Liver (tissue), 9 donors: ENCODE results near the gene TIMP3. TPM values are rescaled to one million over a fixed set of nuclear protein-coding genes. Genes with fewer than 3 reads are reported as not detected.

ENCODE experiments used
- DNase-seq: peaks from one replicate; pipeline ENCODE4 v3.0.0-alpha.2; 2017; ENCODE audit warnings: low spot score
- H3K27ac ChIP-seq, 2 donors: one replicate each; pipeline ENCODE4 v1.7.0; 2013; ENCODE audit warnings: inconsistent platforms in 2 of 2, low read length in 2 of 2, control low read depth in 1 of 2, low read depth in 1 of 2, mild to moderate bottlenecking in 1 of 2
- H3K27me3 ChIP-seq, 4 donors: one replicate each; pipeline versions ENCODE4 v1.6.1 to v1.7.0; 2013; ENCODE audit warnings: low read length in 3 of 4, inconsistent platforms in 1 of 4, mild to moderate bottlenecking in 1 of 4, moderate library complexity in 1 of 4; ENCODE audit not compliant: control insufficient read depth in 4 of 4, insufficient read depth in 4 of 4
- H3K36me3 ChIP-seq, 4 donors: one replicate each; pipeline versions ENCODE4 v1.6.1 to v1.7.0; 2013; ENCODE audit warnings: low read length in 3 of 4, mild to moderate bottlenecking in 3 of 4, low read depth in 1 of 4, moderate library complexity in 1 of 4; ENCODE audit not compliant: control insufficient read depth in 4 of 4, insufficient read depth in 3 of 4
- H3K4me1 ChIP-seq, 4 donors: one replicate each; pipeline versions ENCODE4 v1.6.1 to v1.7.0; 2013; ENCODE audit warnings: low read length in 3 of 4, mild to moderate bottlenecking in 3 of 4, moderate library complexity in 1 of 4; ENCODE audit not compliant: control insufficient read depth in 4 of 4, insufficient read depth in 4 of 4
- H3K4me3 ChIP-seq, 3 donors: one replicate each; pipeline versions ENCODE4 v1.6.1 to v1.7.0; 2013; ENCODE audit warnings: low read length in 3 of 3, control low read depth in 1 of 3, low read depth in 1 of 3, mild to moderate bottlenecking in 1 of 3
- H3K9ac ChIP-seq, 2 donors: one replicate each; pipeline ENCODE4 v1.7.0; 2013; ENCODE audit warnings: low read length in 2 of 2, mild to moderate bottlenecking in 2 of 2, moderate library complexity in 2 of 2, control low read depth in 1 of 2, low read depth in 1 of 2
- H3K9me3 ChIP-seq, 4 donors: one replicate each; pipeline versions ENCODE4 v1.6.1 to v1.7.0; 2013; ENCODE audit warnings: low read length in 3 of 4; ENCODE audit not compliant: control insufficient read depth in 4 of 4
- ATF3 ChIP-seq: IDR thresholded peaks from 2 replicates; pipeline ENCODE4 v1.6.1; 2016; ENCODE audit warnings: antibody characterized with exemption
- CTCF ChIP-seq: fragments of 150-350 bp; IDR thresholded peaks from 2 replicates; pipeline ENCODE4 v1.5.1; 2017; ENCODE audit warnings: improper control_type of control experiment, low read depth, low read length; ENCODE audit not compliant: missing input control
- EGR1 ChIP-seq, 2 donors: IDR thresholded peaks; 2 replicates each; pipeline ENCODE4 v1.6.1; 2016 to 2018; ENCODE audit warnings: antibody characterized with exemption in 2 of 2, low read depth in 2 of 2
- FOXA1 ChIP-seq: IDR thresholded peaks from 2 replicates; pipeline ENCODE4 v1.6.1; 2016; ENCODE audit warnings: antibody characterized with exemption
- FOXA2 ChIP-seq: IDR thresholded peaks from 2 replicates; pipeline ENCODE4 v1.6.1; 2016; ENCODE audit warnings: antibody characterized with exemption
- GABPA ChIP-seq, 2 donors: IDR thresholded peaks in 1 of 2; conservative IDR thresholded peaks in 1 of 2; 2 replicates each; pipeline ENCODE4 v1.6.1; 2016; ENCODE audit warnings: antibody characterized with exemption in 2 of 2, mild to moderate bottlenecking in 1 of 2, moderate library complexity in 1 of 2
- HNF4G ChIP-seq: IDR thresholded peaks from 2 replicates; pipeline ENCODE4 v1.6.1; 2016; ENCODE audit warnings: antibody characterized with exemption
- JUND ChIP-seq, 2 donors: IDR thresholded peaks; 2 replicates each; pipeline ENCODE4 v1.6.1; 2016; ENCODE audit warnings: antibody characterized with exemption in 2 of 2
- MAX ChIP-seq: IDR thresholded peaks from 2 replicates; pipeline ENCODE4 v1.6.1; 2016; ENCODE audit warnings: antibody characterized with exemption
- NR2F2 ChIP-seq: IDR thresholded peaks from 2 replicates; pipeline ENCODE4 v1.6.1; 2016; ENCODE audit warnings: antibody characterized with exemption
- RAD21 ChIP-seq, 2 donors: IDR thresholded peaks; 2 replicates each; pipeline ENCODE4 v1.6.1; 2016; ENCODE audit warnings: antibody characterized with exemption in 2 of 2, mild to moderate bottlenecking in 2 of 2
- REST ChIP-seq: IDR thresholded peaks from 2 replicates; pipeline ENCODE4 v1.6.1; 2016; ENCODE audit warnings: antibody characterized with exemption, mild to moderate bottlenecking
- RXRA ChIP-seq, 2 donors: IDR thresholded peaks; 2 replicates each; pipeline ENCODE4 v1.6.1; 2017 to 2018; ENCODE audit warnings: antibody characterized with exemption in 2 of 2, mild to moderate bottlenecking in 1 of 2
- SP1 ChIP-seq: IDR thresholded peaks from 2 replicates; pipeline ENCODE4 v1.6.1; 2018; ENCODE audit warnings: antibody characterized with exemption, mild to moderate bottlenecking
- YY1 ChIP-seq: IDR thresholded peaks from 2 replicates; pipeline ENCODE4 v1.6.1; 2016; ENCODE audit warnings: antibody characterized with exemption, mild to moderate bottlenecking
- WGBS: extraction: QIAGEN DNeasy Blood & Tissue Kit; methylation state at CpG from one replicate; pipeline ENCODE4 v1.1.7; 2013; 5-methylcytosine and 5-hydroxymethylcytosine counted together
- polyA plus RNA-seq, 2 donors: library from polyadenylated mRNA; stranded (reverse) in 1 of 2; unstranded in 1 of 2; fragments of 200-250 nt in 1 of 2; fragments of >200 nt in 1 of 2; fragmentation: Nextera tagmentation in 1 of 2; extraction: Ambion mirVana in 1 of 2; gene quantifications; one replicate each; pipeline versions ENCODE4 v1.2.1 to v1.2.3, GENCODE V29; 2013 to 2015
- total RNA-seq, 2 donors: library from RNA; depleted of rRNA; stranded (reverse); fragments of >200 nt; gene quantifications; one replicate each; pipeline ENCODE4 v1.2.3, GENCODE V29; 2014
- TF ChIP-seq, protein P1 (sequence below): IDR thresholded peaks from 2 replicates; pipeline ENCODE4 v1.6.1; 2016; ENCODE audit warnings: antibody characterized with exemption
- donor health status: healthy.
- donor health status: healthy.
- donor health status: healthy.
- donor health status: healthy.
- donor health status: healthy.

TIMP3 gene
- total and polyA plus RNA-seq, 4 donors: 28.0 to 44.0 (median 31.2) TPM

DNA sequence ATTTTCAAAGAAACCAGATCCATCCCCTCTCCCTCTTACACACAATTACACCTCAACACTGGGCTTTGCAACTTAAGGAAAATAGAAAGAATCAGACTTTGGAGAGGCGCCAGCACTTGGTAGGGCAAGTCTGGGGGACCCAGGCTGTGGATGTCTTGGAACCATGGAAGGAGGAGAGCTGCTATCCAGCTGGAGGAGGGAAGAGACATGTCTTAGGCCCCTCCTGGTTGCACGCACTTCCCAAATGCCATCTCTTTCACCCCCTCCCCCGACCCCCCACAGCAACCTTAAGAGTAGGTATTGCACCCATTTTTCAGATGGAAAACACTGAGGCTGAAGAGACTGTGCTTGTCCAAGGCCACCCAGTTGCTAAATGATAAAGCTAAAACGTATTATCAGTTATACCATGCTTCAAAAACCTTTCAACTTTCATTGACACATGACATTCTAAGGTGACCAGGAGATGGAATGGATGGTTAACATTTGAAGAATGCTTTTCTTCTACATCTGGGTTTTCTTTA, 3.9 kb downstream of the TIMP3 start:
- H3K4me1 ChIP-seq: peaks cover 3 to 52% (median 35%) of the 10 kb centered on the region in 4 donors
- H3K27me3 ChIP-seq: no peaks in the 10 kb centered on the region
- TF ChIP-seq NR2F2 (no peak), ATF3 (no peak)
- H3K9me3 ChIP-seq: no peaks in the 10 kb centered on the region
- WGBS: 89% methylated on average over 4 of the region's 4 CpGs
- H3K36me3 ChIP-seq: no peaks in the 10 kb centered on the region
- H3K9ac ChIP-seq: no peak overlapping the region
- no peak overlapping the region for H3K4me3 ChIP-seq
- DNase-seq: no peak
- no peak overlapping the region for H3K27ac ChIP-seq

- Histone ChIP-seq H3K4me1 (peaks cover 3 to 48% (median 33%) of the 10 kb centered on the region in 4 donors), H3K27me3 (no peaks in the 10 kb centered on the region), H3K4me3 (no peak overlapping the region), H3K27ac (no peak overlapping the region), H3K9me3 (no peaks in the 10 kb centered on the region), H3K36me3 (no peaks in the 10 kb centered on the region), H3K9ac (no peak overlapping the region)
- WGBS: 79% methylated on average over 2 of the region's 2 CpGs
- TF ChIP-seq RAD21 (IDR thresholded peaks at IDR 0.05) (no peak), FOXA2 (no peak), RXRA (IDR thresholded peaks at IDR 0.05) (no peak), NR2F2 (no peak), JUND (IDR thresholded peaks at IDR 0.05) (no peak), HNF4G (no peak), GABPA (IDR thresholded peaks at IDR 0.05 in 1 of 2, conservative IDR thresholded peaks at IDR 0.05 in 1 of 2) (no peak), SP1 (no peak), ATF3 (no peak), MAX (no peak), CTCF (no peak), FOXA1 (no peak)
- TF ChIP-seq, protein P1, sequence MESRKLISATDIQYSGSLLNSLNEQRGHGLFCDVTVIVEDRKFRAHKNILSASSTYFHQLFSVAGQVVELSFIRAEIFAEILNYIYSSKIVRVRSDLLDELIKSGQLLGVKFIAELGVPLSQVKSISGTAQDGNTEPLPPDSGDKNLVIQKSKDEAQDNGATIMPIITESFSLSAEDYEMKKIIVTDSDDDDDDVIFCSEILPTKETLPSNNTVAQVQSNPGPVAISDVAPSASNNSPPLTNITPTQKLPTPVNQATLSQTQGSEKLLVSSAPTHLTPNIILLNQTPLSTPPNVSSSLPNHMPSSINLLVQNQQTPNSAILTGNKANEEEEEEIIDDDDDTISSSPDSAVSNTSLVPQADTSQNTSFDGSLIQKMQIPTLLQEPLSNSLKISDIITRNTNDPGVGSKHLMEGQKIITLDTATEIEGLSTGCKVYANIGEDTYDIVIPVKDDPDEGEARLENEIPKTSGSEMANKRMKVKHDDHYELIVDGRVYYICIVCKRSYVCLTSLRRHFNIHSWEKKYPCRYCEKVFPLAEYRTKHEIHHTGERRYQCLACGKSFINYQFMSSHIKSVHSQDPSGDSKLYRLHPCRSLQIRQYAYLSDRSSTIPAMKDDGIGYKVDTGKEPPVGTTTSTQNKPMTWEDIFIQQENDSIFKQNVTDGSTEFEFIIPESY: no peak
- DNase-seq: no peak
Measured at GRCh38 chr22:32806296-32806695, 4.8 kb downstream of the TIMP3 start.

DNA sequence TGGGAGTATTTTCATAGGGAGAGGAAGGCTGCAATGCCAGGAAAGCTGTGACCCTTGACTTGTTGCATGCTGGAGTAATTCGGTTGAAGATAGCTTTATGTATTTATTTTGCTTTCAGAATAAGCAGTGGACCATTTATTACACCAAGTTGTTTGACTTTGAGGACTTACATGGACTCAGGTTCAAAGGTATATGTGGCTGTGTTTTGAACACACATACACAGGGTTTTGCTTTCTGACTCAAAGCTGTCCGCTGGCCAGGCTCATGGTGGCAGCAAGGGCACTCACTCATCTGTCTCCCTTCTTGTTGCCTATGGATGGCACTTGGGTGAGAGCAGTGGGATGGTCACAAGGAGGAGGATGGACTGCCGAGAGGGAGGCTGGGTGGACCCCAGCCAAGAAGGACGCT, 6.5 kb downstream of the TIMP3 start:
- no peaks in the 10 kb centered on the region for H3K27me3 ChIP-seq
- H3K9me3 ChIP-seq: no peaks in the 10 kb centered on the region
- no peak for DNase-seq
- H3K4me3 ChIP-seq: no peak overlapping the region
- peak overlapping the region; percentile 42 to 48 for H3K27ac ChIP-seq
- no peak overlapping the region for H3K9ac ChIP-seq
- H3K36me3 ChIP-seq: no peaks in the 10 kb centered on the region
- peaks cover 3 to 32% (median 23%) of the 10 kb centered on the region in 4 donors for H3K4me1 ChIP-seq
- 27% methylated on average over 4 of the region's 4 CpGs for WGBS
- TF ChIP-seq REST: peak; percentile 79
- TF ChIP-seq, protein P1: peak; percentile 78
- no peak for TF ChIP-seq ATF3
- peak; percentile 84 for TF ChIP-seq YY1
- TF ChIP-seq GABPA (IDR thresholded peaks at IDR 0.05 in 1 of 2, conservative IDR thresholded peaks at IDR 0.05 in 1 of 2): no peak
- peak; percentile 88 to 93 for TF ChIP-seq RXRA (IDR thresholded peaks at IDR 0.05)
- peak; percentile 90 for TF ChIP-seq NR2F2
- TF ChIP-seq FOXA1: peak; percentile 77
- TF ChIP-seq HNF4G: peak; percentile 95
- peak; percentile 95 for TF ChIP-seq SP1
- TF ChIP-seq FOXA2: peak; percentile 84
- TF ChIP-seq EGR1 (IDR thresholded peaks at IDR 0.05; ENCODE audit: low read depth in 2 of 2): peak in 1 of 2 donors; percentile 61
